HG03175 (cell line): ENCODE data around the gene FOXL2.
"Not testable (repeated sequence)": the region's sequence is repeated elsewhere in the genome, so short reads cannot be mapped to it uniquely, and the experiment has no call there.

Source experiments
- ATAC-seq: cut with Tn5 transposase; IDR thresholded peaks from one replicate; pipeline ENCODE4 v1.9.1; 2021; ENCODE audit warnings: mild to moderate bottlenecking, moderate library complexity; ENCODE audit not compliant: unreplicated experiment

The FOXL2 gene

DNA sequence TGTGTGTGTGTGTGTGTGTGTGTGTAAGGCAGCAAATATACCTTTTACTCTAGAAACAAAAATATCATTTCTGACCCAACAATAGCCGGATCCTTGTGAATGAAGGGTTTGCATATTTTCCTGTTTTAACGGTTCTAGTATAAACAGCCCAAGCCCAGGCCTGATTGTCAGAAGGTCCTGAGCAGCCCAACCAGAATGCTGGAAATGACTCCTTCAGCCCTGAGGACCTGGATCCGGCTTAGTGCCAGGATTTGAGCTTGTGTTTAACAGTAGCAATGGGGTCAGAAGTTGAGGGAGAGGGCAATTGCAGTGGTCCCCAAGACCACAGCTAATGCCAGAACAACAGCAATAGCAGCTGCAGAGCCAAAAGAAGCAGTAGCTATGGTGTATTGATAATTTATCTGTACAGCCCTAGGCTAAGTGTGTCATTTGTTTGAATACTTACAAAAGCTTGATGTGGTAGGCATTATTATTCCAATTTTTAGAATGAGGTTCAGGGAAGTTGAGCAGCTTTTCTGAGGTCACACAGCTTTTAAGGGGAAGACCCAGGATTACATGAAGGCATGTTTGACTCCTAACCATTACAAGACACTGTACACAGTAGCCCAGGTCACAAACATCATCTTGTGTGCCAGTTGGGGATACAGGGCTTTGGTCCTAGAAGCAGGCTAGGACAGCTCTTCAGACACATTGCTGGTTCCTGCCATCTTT is 12.8 kb downstream of the FOXL2 start:
- no peak for ATAC-seq

DNA sequence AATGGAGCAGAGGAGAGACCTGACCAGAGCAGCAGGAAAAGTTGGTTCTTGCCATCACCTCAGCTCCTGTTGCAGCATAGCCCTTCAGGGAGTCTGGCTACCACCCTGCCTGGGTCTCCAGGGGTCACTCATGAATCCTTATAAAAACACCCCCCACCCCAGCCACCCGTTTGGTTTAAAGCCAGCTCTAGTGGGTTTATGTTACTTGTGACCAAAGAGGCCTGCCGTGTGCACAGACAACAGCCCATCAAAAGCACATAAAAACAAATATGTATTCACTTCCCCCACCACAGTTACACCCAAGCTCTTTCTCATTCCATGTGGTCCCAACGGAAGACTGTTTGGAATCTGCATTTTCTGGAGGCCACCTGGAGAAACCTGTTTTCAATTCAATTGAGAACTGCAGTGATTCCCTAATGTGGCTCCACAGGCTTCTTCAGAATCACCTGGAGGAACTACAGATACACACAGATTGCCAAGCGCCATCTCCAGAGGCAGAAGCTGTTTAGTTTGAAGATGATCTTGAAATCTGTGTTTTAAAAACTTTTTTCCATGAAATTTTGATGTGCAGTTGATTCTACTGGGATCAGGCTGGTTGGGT is 13.8 kb downstream of the FOXL2 start:
- no peak for ATAC-seq

- ATAC-seq: no peak
Measured at GRCh38 chr3:138928727-138929372, 18.1 kb downstream of the FOXL2 start.

- peak; percentile 85 for ATAC-seq
Measured at GRCh38 chr3:138923531-138923994, 23.4 kb downstream of the FOXL2 start.

- not testable (repeated sequence) for ATAC-seq
Measured at GRCh38 chr3:138922400-138922799, 24.5 kb downstream of the FOXL2 start.

DNA sequence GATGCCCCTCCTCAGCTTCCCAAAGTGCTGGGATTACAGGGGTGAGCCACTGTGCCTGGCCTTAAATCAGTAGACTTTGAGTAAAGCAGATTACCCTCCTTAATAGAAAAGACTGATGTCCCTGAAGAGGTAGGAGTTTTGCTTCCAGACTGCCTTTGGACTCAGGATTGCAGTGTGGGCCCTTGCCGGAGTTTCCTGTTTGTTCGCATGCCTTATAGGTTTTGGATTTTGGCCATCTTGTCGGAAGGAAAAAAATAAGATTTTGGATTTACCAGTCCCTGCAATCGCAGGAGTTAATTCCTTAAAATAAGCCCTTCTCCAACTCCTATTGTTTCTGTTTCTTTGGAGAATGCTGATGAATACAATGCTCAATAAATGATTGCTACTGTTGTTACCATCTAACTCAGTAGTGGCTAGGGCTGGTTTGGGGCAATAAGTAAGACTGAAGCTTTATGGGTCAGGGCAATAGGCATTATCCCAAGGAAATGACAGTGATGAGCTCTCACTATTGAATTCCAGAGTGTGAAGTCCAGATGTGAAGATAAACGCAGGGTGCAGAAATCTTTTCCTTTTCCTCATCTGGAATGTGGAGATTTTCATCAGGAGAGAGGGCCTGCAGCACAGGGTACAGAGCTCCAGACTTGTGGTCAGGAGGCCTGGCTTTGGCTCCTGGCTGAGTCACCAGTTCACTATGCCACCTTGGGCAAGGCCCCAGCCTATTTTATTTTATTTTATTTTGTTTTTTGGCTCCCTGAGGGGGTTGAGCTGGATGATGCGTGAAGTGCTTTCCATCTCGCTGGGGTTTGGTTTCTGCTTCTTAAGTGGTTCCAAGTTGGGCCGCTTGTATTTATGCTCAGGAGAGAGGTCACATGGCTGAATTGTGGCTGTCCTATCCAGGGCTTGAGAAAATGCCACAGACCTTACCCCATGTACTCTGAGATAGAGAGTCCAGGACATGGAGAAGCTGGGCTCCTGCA is 25.3 kb downstream of the FOXL2 start:
- ATAC-seq: no peak

DNA sequence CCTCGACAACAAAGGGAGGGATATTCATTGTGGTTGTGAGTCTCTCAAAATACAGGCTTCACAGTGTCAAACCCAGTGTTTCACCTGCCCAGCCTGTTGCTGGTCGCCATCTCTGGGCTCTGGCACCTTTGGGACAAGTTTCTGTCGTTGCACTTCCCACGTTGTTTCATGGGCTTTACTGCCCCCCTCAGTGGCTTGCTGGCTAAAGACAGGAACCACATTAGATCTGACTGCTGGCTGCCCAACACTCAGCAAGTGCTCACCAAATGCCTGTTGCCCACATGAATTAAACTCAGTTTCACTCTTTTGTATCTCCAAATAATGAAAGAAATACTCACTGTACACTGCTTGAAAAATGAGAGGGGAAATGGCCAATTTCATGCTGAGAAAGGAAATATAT is 27.6 kb downstream of the FOXL2 start:
- no peak for ATAC-seq

GRCh38 chr3:138916824-138917223 is 30.1 kb downstream of the FOXL2 start:
- no peak for ATAC-seq

- ATAC-seq: peak; percentile 82
Measured at GRCh38 chr3:138915503-138916498, 31.1 kb downstream of the FOXL2 start.

DNA sequence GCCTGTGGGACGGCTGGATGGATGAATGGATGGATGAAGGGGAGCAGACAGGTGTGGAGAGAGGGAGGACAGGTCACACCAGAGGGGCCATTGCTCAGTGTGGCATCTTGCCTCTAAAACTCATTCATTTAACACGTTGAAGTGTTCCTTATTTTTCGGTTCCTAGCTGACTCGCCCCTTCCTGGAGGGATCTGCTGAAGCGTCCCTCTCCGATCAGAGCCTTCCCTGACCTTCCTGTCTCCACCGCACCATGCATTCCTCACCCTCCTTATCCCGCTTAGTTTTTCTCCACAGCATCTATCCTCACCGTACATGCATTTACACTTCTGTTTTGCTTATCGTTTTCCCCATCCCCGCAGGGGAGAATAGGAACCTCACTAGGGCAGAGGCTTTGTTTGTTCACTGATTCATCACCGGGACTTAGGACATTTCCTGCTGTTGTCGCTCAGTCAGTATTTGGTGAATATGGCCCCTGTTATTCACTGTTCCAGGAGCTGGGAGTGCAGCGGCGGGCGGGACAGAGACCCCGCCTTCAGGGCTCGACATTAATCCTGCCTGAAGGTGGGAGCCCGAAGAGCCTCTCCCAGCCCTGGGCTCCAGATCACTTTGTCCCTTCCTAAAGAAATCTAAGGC is 32.0 kb downstream of the FOXL2 start:
- peak; percentile 3 for ATAC-seq

DNA sequence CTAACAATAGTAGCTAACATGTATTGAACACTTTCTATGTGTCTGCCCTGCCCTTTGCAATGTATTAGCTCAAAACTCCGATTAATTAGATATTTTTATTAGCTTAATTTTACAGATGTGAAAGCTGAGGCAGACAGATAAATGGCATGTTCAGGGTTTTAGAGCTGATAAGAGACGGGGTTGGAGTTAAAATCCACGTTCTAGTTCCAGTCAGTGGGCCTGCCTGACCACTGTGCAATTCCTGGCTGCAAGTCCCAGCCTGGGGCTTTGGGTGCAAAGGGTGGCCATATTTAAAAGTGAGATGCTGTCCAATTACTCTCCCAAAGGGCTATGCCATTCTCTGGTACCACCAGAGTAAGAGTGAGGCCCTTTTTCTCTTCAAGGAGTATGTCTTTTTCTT is 33.2 kb downstream of the FOXL2 start:
- ATAC-seq: no peak

- ATAC-seq: no peak
Measured at GRCh38 chr3:138912237-138912636, 34.7 kb downstream of the FOXL2 start.

DNA sequence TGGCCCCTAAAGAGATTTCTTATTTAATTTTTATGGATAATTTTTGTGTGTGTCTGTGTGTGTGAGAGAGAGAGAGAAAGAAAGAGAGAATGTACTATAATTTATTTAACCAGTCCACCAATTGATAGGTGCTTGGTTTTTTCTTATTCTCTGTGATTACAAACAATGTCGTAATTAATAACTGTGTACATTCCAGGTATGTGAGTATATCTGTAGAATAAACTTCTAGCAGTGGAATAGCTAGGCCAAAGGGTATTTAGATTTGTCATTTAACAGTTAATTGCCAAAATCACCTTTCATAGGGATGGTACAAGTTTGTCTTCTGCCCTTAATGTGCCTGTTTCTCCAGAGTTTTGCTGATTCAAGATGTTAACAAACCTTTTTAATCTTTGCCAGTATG is 35.3 kb downstream of the FOXL2 start:
- ATAC-seq: no peak

- no peak for ATAC-seq
Measured at GRCh38 chr3:138909904-138910303, 37.0 kb downstream of the FOXL2 start.

DNA sequence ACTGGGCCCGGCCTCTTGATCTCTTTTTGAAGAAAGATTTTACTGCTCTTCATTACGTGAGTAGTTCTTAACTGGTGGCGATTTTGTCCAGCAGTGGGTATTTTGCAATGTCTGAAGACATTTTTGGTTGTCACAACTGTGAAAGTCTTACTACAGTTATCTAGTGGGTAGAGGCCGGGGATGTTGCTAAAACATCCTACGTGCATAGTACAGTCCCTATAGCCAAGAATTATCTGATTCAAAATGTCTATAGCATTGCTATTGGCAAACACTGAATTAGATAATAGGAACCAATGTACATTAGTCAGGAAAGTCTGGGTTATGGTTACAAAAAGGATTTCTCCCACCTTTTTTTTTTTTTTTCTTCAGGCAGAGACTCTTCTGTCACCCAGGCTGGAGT is 38.1 kb downstream of the FOXL2 start:
- ATAC-seq: no peak

- no peak for ATAC-seq
Measured at GRCh38 chr3:138907539-138907938, 39.4 kb downstream of the FOXL2 start.

DNA sequence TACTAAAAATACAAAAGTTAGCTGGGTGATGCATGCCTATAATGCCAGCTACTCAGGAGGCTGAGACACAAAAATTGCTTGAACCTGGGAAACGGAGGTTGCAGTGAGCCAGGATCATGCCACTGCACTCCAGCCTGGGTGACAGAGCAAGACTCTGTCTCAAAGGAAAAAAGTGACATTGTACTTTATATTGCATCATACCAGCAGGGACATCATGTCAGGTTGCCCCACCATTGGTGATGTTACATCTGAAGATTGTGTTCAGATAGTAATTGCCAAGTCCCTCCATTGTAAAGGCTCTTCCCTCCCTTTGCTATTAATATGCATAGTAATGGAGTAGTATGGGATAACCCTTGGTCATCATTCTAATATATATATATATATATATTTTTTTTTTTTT is 44.8 kb downstream of the FOXL2 start:
- ATAC-seq: no peak

DNA sequence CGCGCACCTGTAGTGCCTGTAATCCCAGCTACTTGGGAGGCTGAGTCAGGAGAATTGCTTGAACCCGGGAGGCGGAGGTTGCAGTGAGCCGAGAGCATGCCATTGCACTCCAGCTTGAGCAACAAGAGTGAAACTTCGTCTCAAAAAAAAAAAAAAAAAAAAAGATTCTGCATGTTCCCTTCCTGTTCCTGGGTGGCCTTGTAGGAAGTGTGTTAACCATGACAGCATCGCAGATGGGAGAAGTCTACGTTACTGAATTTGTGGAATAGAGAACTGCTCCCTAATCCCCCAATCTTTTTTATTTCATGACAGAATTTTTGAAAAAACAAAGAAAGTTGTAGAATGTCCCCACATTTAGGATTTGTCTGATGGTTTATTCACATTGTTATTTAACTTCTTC is 45.4 kb downstream of the FOXL2 start:
- no peak for ATAC-seq

DNA sequence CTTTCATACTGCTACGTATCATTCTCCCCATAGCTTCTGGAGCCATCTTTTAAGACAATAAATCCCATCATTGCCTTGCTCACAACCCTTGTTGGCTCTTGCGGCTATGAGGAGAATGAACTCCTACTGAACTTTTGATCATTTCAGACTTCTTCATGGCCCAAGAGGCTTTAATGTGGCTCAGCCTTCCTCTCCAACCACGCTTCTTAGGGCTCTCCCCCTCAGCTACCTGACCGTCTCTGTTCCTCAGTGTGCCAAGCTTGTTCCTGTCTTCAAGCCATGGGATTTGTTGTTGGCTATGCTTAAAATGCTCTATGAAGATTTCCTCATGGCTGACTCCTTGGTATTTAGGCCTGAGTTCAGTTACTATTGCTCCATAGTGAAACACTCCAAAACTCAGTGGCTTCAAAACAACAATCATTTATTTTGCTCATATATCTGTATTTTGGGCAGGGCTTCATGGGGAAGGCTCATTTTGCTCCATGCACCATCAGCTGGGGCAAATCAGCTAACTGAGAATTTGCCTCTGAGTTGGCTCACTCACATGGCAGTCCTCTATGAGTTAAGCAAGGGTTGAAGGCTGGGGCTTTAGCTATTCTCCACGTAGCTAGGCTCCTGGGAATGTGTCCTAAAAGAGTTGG is 47.5 kb downstream of the FOXL2 start:
- no peak for ATAC-seq
